Activated naive CD8-positive, alpha-beta T cell treated with anti-CD3 and anti-CD28 coated beads, Interleukin-2, amount 10 ng/mL, durations not matched to agents 7 days and 5 days (primary cell): Measurements from ENCODE around the gene TDP2. TPM values are rescaled to one million over a fixed set of nuclear protein-coding genes. Genes with fewer than 3 reads are reported as not detected.
A peak's percentile ranks its signal among the peaks of the same experiment; 100 is the strongest.
"Not testable (repeated sequence)": the region's sequence is repeated elsewhere in the genome, so short reads cannot be mapped to it uniquely, and the experiment has no call there.

Experiments used
- ATAC-seq: fragments of 150-1000 bp; cut with Tn5 transposase; one replicate; pipeline ENCODE4 v1.10.0; 2021; ENCODE audit warnings: low read depth, moderate library complexity
- POLR2A ChIA-PET: fragments of 350-600 bp; sonication (Branson Sonifier 250); formaldehyde crosslinking; loops from one replicate; lab custom pipeline; 2021; ENCODE audit warnings: antibody characterized with exemption; lab: Charles Lee
- DNase-seq: peaks from one replicate; pipeline ENCODE4 v3.0.0; 2021
- H3K27ac Mint-ChIP-seq: one replicate; pipeline ENCODE4 v1.8.0; 2022; ENCODE audit warnings: mild to moderate bottlenecking, mixed read lengths
- H3K27me3 Mint-ChIP-seq: one replicate; pipeline ENCODE4 v1.8.0; 2022; ENCODE audit warnings: mild to moderate bottlenecking, moderate library complexity, mixed read lengths
- H3K36me3 Mint-ChIP-seq: one replicate; pipeline ENCODE4 v1.8.0; 2021; ENCODE audit warnings: mild to moderate bottlenecking, mixed read lengths
- H3K4me1 Mint-ChIP-seq: one replicate; pipeline ENCODE4 v1.8.0; 2021; ENCODE audit warnings: mixed read lengths
- H3K4me3 Mint-ChIP-seq: one replicate; pipeline ENCODE4 v1.8.0; 2022; ENCODE audit warnings: mild to moderate bottlenecking, moderate library complexity, mixed read lengths
- H3K9me3 Mint-ChIP-seq: one replicate; pipeline ENCODE4 v1.8.0; 2021; ENCODE audit warnings: mixed read lengths
- total RNA-seq, 2 experiments: library from RNA; stranded (reverse); gene quantifications; one replicate each; pipeline ENCODE4 v1.2.3, GENCODE V29; 2021

The TDP2 gene
- total RNA-seq, 2 experiments from 2014 or later = 48.9 to 54.5 TPM

DNA sequence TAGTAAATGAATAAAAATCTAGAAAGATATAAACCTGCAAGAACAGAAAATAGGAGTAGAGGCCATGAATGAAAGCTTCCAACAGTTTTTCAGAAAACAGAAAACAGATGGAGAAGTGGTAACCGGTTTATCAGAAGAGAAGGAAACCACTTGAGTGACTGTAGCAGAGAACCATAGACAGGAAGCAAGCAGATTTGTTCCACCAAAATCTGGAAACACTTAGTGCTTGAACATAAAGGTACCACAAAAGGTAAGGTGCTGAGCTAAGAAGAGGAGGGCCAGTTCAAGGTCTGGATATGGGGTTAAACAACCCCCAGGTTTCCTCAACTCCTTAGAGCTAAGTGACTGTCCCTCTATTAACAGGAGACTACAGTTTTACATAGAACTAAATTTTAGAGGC lies 11.5 kb downstream of the TDP2 start:
- H3K36me3 Mint-ChIP-seq = peaks cover 26% of the 10 kb centered on the region
- ATAC-seq (peak; percentile 76), DNase-seq (no peak)
- peaks cover 15% of the 10 kb centered on the region for H3K4me1 Mint-ChIP-seq
- H3K27ac Mint-ChIP-seq = no peak overlapping the region
- POLR2A ChIA-PET = interaction anchor here (1.0 to 1.5 kb wide), 2 partner anchors 10 to 12 kb away, joined by 4 to 5 read pairs; partner anchors contain the start of genes ACOT13 and TDP2
- no peaks in the 10 kb centered on the region for H3K9me3 Mint-ChIP-seq
- H3K4me3 Mint-ChIP-seq = no peak overlapping the region
- H3K27me3 Mint-ChIP-seq = no peaks in the 10 kb centered on the region

DNA sequence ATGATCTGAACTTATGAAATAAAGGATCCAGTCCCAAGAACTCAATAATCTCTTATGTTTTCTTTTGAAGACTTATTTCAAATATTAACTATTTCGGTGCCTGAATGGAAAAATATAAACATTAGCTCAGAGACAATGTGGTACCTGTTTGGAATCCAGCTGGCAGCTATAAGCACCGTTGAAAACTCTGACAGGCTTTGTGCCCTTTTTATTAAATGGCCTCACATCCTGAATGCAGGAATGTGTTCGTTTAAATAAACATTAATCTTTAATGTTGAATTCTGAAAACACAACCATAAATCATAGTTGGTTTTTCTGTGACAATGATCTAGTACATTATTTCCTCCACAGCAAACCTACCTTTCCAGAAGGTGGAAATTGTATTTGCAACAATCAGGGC lies 16.3 kb downstream of the TDP2 start:
- Mint-ChIP-seq H3K27ac (no peak overlapping the region), H3K9me3 (no peaks in the 10 kb centered on the region), H3K27me3 (peaks cover 4% of the 10 kb centered on the region), H3K36me3 (peaks cover 11% of the 10 kb centered on the region), H3K4me3 (no peak overlapping the region), H3K4me1 (peaks cover 14% of the 10 kb centered on the region)
- DNase-seq (no peak), ATAC-seq (no peak)
- POLR2A ChIA-PET = no interaction called here

DNA sequence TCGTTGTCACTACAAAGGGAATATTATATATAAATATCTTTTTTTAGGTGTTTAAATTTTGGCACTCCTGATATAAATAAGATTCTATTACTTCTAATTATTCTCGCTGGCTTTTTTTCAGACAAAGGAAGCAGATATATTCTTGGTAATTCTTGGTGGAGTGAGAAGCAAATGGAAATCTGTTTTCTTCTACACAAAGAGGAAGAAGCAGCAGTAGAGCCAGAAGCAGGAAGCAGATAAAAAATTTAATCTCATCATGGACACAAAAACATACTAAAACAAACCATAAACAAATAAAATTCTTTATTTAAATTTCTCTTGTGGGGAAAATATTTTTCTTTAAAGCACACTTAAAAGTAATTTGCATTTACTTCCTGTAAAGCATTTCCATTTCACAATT lies 17.0 kb downstream of the TDP2 start:
- POLR2A ChIA-PET = no interaction called here

DNA sequence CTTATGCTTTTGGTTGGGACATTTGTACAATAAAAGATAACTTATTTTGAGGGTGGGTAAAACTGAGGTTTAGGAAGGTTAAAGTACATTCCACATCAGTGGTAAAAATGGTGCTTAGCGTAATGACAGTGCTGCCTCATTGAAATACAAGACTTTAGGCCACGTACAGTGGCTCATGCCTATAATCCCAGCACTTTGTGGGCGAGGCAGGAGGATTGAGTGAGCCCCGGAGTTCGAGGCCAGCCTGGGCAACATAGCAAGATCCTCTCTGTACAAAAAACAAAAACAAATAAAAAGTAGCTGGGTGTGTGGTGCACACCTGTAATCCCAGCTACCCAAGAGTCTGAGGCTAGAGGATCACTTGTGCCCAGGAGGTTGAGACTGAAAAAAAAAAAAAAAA lies 18.4 kb downstream of the TDP2 start:
- peaks cover 22% of the 10 kb centered on the region for H3K27me3 Mint-ChIP-seq
- H3K4me3 Mint-ChIP-seq = no peak overlapping the region
- no peaks in the 10 kb centered on the region for H3K9me3 Mint-ChIP-seq
- H3K36me3 Mint-ChIP-seq = peaks cover 5% of the 10 kb centered on the region
- no peak overlapping the region for H3K27ac Mint-ChIP-seq
- peaks cover 11% of the 10 kb centered on the region for H3K4me1 Mint-ChIP-seq
- ATAC-seq (no peak), DNase-seq (no peak)
- POLR2A ChIA-PET = interaction anchor here (2.1 kb wide), 1 partner anchor 19 kb away, joined by 5 read pairs; the partner anchor contains the start of genes ACOT13 and TDP2

More for the DNA sequence above, 17.0 kb downstream of the TDP2 start:
- no peak overlapping the region for H3K4me3 Mint-ChIP-seq
- ATAC-seq (no peak), DNase-seq (no peak)
- peaks cover 11% of the 10 kb centered on the region for H3K36me3 Mint-ChIP-seq
- peaks cover 11% of the 10 kb centered on the region for H3K27me3 Mint-ChIP-seq
- H3K4me1 Mint-ChIP-seq = peaks cover 12% of the 10 kb centered on the region
- H3K27ac Mint-ChIP-seq = no peak overlapping the region
- H3K9me3 Mint-ChIP-seq = no peaks in the 10 kb centered on the region

DNA sequence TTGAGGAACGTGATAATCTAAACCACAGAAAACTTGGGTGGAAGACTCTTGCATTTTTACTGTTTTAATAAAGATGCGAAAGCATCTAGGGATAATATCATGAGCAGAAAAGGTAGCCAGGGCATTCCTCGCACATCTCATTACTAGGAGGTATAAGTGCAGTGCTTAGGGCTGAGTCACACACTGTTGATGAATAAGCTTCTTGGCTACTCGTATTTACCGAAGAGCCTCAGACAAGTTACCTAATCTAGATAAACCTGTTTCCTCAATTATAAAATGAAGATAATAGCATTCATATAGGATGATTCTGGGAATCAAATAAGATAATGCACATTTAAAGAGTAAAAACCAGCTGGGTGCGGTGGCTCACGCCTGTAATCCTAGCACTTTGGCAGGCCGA lies 19.9 kb downstream of the TDP2 start:
- Mint-ChIP-seq H3K4me3 (peak overlapping the region; percentile 86), H3K9me3 (no peaks in the 10 kb centered on the region), H3K36me3 (peaks cover under 1% of the 10 kb centered on the region), H3K4me1 (peaks cover 11% of the 10 kb centered on the region), H3K27ac (peak overlapping the region; percentile 64), H3K27me3 (peaks cover 24% of the 10 kb centered on the region)
- POLR2A ChIA-PET = interaction anchor here (2.1 kb wide), 1 partner anchor 20 kb away, joined by 5 read pairs; the partner anchor contains the start of genes ACOT13 and TDP2
- ATAC-seq (no peak), DNase-seq (no peak)

DNA sequence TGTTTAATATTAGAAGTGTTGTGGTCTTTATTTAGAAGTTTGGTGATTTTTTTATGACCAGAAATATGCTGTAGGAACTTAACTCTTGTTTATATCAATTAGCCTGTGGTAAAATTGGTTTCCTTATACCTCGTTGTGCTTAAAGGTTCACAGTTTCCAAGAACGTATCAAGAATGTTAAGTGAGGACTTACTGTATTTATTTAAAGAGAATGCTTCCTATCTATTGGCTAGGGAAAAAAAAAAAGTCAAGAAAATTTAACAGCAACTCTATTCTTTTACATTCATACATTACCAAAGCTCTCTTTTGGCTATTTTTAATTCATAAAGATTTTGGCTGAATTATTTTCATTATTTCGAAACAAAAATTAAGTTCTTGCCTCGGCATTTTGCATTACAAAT lies 22.3 kb downstream of the TDP2 start:
- H3K9me3 Mint-ChIP-seq = no peaks in the 10 kb centered on the region
- POLR2A ChIA-PET = no interaction called here
- DNase-seq = no peak
- peaks cover 40% of the 10 kb centered on the region for H3K27me3 Mint-ChIP-seq
- no peaks in the 10 kb centered on the region for H3K36me3 Mint-ChIP-seq
- H3K4me3 Mint-ChIP-seq = no peak overlapping the region
- peaks cover 11% of the 10 kb centered on the region for H3K4me1 Mint-ChIP-seq
- no peak overlapping the region for H3K27ac Mint-ChIP-seq
- no peak for ATAC-seq

DNA sequence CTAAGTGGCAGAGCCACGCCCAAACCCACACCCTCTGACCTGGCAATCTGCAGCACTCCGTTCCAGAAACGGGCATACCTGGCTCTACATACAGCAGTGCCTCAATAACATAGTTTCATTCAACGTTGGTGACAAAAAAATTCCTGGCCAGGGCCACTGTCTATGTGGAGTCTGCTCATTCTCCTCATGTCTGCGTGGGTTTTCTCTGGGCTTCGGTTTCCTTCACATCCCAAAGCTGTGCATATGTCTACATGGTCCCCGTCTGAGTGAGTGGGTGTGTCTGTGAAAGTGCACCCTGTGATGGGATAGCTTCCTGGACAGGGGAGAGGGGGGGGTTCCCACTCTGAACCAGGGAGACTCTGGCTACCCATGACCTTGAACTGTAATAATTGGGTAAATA lies 22.8 kb downstream of the TDP2 start:
- ATAC-seq (no peak), DNase-seq (no peak)
- Mint-ChIP-seq H3K4me3 (no peak overlapping the region), H3K36me3 (no peaks in the 10 kb centered on the region), H3K4me1 (peaks cover 11% of the 10 kb centered on the region), H3K27me3 (peaks cover 41% of the 10 kb centered on the region), H3K27ac (no peak overlapping the region), H3K9me3 (peaks cover 2% of the 10 kb centered on the region)
- POLR2A ChIA-PET = no interaction called here

DNA sequence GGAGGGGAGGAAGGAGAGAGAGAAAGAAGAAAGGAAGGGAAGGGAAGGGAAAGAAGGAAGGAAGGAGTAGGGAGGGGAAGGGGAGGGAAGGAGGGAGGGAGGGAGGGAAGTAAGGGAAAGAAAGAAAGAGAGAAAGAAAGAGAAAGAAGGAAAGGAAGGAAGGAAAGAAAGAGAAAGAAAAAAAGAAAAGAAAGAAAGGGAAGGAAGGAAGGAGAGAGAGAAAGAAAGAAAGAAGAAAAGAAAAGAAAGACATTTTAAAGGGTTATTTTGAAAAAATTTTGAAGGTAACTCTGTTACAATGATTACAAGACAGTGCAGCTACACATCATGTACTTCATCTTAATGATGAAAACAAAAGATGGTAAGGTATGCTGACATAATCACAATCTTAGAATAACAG lies 24.6 kb downstream of the TDP2 start:
- Mint-ChIP-seq H3K36me3 (no peaks in the 10 kb centered on the region), H3K27ac (no peak overlapping the region), H3K27me3 (peaks cover 41% of the 10 kb centered on the region), H3K4me1 (peaks cover 13% of the 10 kb centered on the region), H3K9me3 (peaks cover 2% of the 10 kb centered on the region), H3K4me3 (no peak overlapping the region)
- POLR2A ChIA-PET = no interaction called here
- ATAC-seq (no peak), DNase-seq (no peak)

DNA sequence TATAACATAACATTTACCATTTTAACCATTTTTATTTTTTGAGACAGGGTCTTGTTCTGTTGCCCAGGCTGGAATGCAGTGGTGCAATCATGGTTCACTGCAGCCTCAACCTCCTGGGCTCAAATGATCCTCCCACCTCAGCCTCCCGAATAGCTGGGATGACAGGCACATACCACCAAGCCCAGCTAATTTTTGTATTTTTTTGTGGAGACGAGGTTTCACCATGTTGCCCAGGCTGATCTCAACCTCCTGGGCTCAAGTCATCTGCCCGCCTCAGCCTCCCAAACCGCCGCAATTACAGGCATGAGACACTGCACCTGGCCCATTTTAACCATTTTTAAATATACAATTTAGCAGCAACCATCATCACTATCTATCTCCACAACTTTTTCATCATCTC lies 26.1 kb downstream of the TDP2 start:
- H3K27ac Mint-ChIP-seq, H3K9me3 Mint-ChIP-seq, H3K4me3 Mint-ChIP-seq, DNase-seq, H3K36me3 Mint-ChIP-seq, ATAC-seq, H3K4me1 Mint-ChIP-seq, POLR2A ChIA-PET: not testable (repeated sequence)
- peaks cover 39% of the 10 kb centered on the region for H3K27me3 Mint-ChIP-seq

DNA sequence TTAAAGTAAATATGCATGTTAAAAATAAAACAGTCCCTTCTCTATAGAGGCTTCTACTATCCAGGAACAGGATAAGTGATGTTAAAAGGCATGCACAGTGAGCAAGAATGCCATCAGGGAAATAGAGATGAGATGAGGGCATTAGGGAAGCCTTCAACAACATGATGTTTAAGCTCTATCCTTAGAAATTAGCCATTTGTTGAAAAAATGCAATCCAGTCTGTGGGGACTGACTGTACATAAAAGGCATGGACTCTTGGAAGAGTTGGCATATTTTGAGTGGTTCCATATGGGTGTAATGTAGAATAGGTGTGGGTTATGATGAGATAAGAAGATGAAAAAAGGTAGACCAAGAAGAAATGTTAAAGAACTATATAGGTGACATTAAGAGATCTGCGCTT lies 26.5 kb downstream of the TDP2 start:
- POLR2A ChIA-PET = no interaction called here
- Mint-ChIP-seq H3K27ac (no peak overlapping the region), H3K9me3 (peaks cover 2% of the 10 kb centered on the region)

DNA sequence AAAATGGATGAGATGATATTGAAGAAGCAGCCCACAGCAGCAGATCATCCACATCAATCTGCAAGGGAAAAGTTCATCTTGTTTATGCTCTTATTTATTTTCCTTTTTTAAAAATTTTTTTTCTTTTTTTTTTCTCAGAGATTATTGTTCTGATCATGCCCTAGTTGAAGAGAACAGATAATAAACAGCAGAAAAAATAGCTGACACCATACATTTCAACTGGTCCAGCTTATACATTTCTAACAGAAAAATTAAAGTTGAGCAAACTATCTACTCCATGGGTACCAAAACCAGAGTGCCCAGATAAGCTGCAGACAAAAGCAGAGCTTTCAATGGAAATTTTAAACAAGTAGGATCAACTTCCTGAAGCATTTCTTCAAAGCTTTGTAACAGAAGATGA lies 30.0 kb downstream of the TDP2 start:
- DNase-seq = no peak
- no peak for ATAC-seq
- Mint-ChIP-seq H3K4me3 (no peak overlapping the region), H3K9me3 (peaks cover 2% of the 10 kb centered on the region), H3K36me3 (no peaks in the 10 kb centered on the region), H3K4me1 (peaks cover 2% of the 10 kb centered on the region), H3K27ac (no peak overlapping the region), H3K27me3 (peaks cover 23% of the 10 kb centered on the region)
- POLR2A ChIA-PET = no interaction called here

More for the DNA sequence above, 26.5 kb downstream of the TDP2 start:
- ATAC-seq = no peak
- Mint-ChIP-seq H3K4me1 (peaks cover 3% of the 10 kb centered on the region), H3K27me3 (peaks cover 37% of the 10 kb centered on the region), H3K36me3 (no peaks in the 10 kb centered on the region), H3K4me3 (no peak overlapping the region)
- no peak for DNase-seq

DNA sequence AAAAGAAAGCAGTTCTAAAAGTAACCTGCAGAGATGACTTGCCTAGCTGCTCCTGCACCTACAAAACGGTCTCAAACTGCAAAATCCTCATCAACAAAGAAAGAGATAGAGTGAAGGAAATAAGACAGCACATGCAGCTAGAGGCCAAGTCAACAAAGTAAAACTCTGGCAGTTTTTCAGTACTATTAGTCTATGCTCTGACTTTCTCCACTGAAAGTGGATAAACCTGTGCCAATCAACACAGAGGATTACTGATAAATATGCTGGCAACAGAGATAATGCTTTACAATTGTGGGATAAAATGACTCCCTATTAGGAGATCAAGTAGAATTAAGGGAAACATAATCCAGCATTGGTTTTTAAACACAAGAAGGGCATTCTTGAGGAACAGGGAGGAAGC lies 34.1 kb downstream of the TDP2 start:
- Mint-ChIP-seq H3K4me3 (no peak overlapping the region), H3K36me3 (no peaks in the 10 kb centered on the region), H3K27me3 (peaks cover 8% of the 10 kb centered on the region), H3K9me3 (no peaks in the 10 kb centered on the region), H3K4me1 (no peaks in the 10 kb centered on the region), H3K27ac (no peak overlapping the region)
- POLR2A ChIA-PET = no interaction called here
- DNase-seq = no peak
- no peak for ATAC-seq

DNA sequence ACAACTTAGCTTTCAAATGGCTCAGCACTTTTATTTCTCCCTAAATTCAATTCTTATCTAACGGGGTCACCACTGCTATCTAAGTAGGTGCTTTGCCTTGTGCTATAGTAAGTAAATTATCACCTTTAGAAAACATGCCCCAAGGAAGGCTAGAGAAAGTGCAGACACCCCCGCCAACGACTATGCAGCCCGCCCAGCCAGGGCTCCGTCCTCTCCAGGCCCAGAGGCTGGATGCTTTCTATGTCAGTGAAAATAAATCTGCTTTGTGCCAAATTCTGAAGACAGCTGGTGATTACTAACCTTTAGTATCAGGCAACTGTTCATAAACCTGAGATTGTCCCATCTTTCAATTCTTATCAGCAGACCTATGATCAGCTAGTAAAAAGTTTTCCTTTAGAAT lies 35.0 kb downstream of the TDP2 start:
- ATAC-seq = no peak

DNA sequence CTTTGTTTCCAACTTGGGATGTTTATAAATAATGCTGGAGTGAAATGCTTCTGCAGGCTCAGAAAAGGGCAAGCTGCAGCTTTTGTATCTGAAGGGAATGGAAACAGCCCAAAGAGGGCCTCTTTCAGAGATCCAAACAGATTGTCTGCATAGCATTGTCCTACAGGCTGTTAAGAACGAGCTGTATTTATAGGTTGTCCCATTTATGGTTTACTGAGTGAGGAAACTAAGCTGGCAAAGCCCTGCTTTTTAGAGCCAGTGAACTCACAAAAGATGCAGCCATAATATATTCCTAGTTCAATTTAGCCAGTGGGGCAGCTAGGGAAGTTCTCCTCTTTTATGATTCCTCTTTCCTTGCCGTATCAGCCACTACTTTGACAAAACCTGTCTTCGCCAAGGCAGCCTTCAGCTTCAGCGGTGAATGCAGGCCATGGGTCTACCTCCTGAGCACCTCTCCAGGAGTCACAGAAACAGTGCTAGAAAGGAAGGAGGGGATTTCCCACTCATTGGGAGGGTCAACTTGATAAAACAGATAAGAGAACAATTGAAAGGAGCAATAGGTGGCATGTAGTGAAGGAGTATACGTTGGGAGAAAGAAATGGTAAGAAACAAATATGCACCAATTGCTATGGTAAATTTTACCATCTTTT lies 35.7 kb downstream of the TDP2 start:
- POLR2A ChIA-PET = no interaction called here
- no peaks in the 10 kb centered on the region for H3K36me3 Mint-ChIP-seq
- no peak for ATAC-seq

More for the DNA sequence above, 35.0 kb downstream of the TDP2 start:
- POLR2A ChIA-PET = no interaction called here
- H3K27me3 Mint-ChIP-seq = peaks cover 8% of the 10 kb centered on the region
- no peaks in the 10 kb centered on the region for H3K4me1 Mint-ChIP-seq
- H3K9me3 Mint-ChIP-seq = no peaks in the 10 kb centered on the region
- H3K36me3 Mint-ChIP-seq = no peaks in the 10 kb centered on the region
- H3K4me3 Mint-ChIP-seq = no peak overlapping the region
- no peak for DNase-seq
- no peak overlapping the region for H3K27ac Mint-ChIP-seq

More for the DNA sequence above, 35.7 kb downstream of the TDP2 start:
- Mint-ChIP-seq H3K9me3 (no peaks in the 10 kb centered on the region), H3K27me3 (peaks cover 10% of the 10 kb centered on the region), H3K27ac (no peak overlapping the region), H3K4me1 (no peaks in the 10 kb centered on the region), H3K4me3 (no peak overlapping the region)
- DNase-seq = no peak
